HepG2 (cell line): ENCODE data around the gene SLC6A12. TPM values are rescaled to one million over a fixed set of nuclear protein-coding genes. Genes with fewer than 3 reads are reported as not detected.

Experiments used
- E2F5 ChIP-seq: sonication (generic); formaldehyde crosslinking; conservative IDR thresholded peaks from 2 replicates; pipeline ENCODE4 v1.4.0; 2020; ENCODE audit warnings: missing genetic modification reagents
- ETS1 ChIP-seq: sonication (generic); formaldehyde crosslinking; IDR thresholded peaks from 2 replicates; pipeline ENCODE4 v1.4.0; 2020; ENCODE audit warnings: missing genetic modification reagents
- GZF1 ChIP-seq: sonication (generic); formaldehyde crosslinking; IDR thresholded peaks from 2 replicates; pipeline ENCODE4 v1.5.1; 2020; ENCODE audit warnings: mild to moderate bottlenecking, missing genetic modification reagents
- KDM5B ChIP-seq: sonication (generic); formaldehyde crosslinking; IDR thresholded peaks from 2 replicates; pipeline ENCODE4 v1.4.0; 2020; ENCODE audit warnings: missing genetic modification reagents, mild to moderate bottlenecking, borderline replicate concordance
- NFE2L2 ChIP-seq: fragments of 150-350 bp; IDR thresholded peaks from 2 replicates; pipeline ENCODE4 v1.6.1; 2014; ENCODE audit warnings: low read length
- PHF8 ChIP-seq: sonication (generic); formaldehyde crosslinking; IDR thresholded peaks from 2 replicates; pipeline ENCODE4 v1.5.0; 2020; ENCODE audit warnings: missing genetic modification reagents
- USF2 ChIP-seq, 2 experiments: sonication (generic) in 1 of 2; formaldehyde crosslinking in 1 of 2; IDR thresholded peaks; 2 replicates each; pipeline versions ENCODE4 v1.5.1 to v1.6.1; 2011 to 2020; ENCODE audit warnings: borderline replicate concordance in 1 of 2, low read depth in 1 of 2, low read length in 1 of 2, mild to moderate bottlenecking in 1 of 2, missing genetic modification reagents in 1 of 2, moderate library complexity in 1 of 2
- ZBTB14 ChIP-seq: sonication (generic); formaldehyde crosslinking; IDR thresholded peaks from 2 replicates; pipeline ENCODE4 v1.4.0; 2020; ENCODE audit warnings: missing genetic modification reagents
- ZFP91 ChIP-seq: sonication (generic); formaldehyde crosslinking; IDR thresholded peaks from 2 replicates; pipeline ENCODE4 v1.9.0; 2022; ENCODE audit warnings: missing genetic modification reagents, mild to moderate bottlenecking, borderline replicate concordance
- ZNF263 ChIP-seq: sonication (generic); formaldehyde crosslinking; IDR thresholded peaks from 2 replicates; pipeline ENCODE4 v1.4.0; 2020; ENCODE audit warnings: missing genetic modification reagents
- ZNF414 ChIP-seq: sonication (generic); formaldehyde crosslinking; IDR thresholded peaks from 2 replicates; pipeline ENCODE4 v1.5.0; 2020; ENCODE audit warnings: missing genetic modification reagents
- ZNF451 ChIP-seq: sonication (generic); formaldehyde crosslinking; IDR thresholded peaks from 2 replicates; pipeline ENCODE4 v1.5.0; 2020; ENCODE audit warnings: mild to moderate bottlenecking, missing genetic modification reagents
- ZNF879 ChIP-seq: sonication (generic); formaldehyde crosslinking; IDR thresholded peaks from 2 replicates; pipeline ENCODE4 v1.8.1; 2023; ENCODE audit warnings: missing genetic modification reagents
- polyA plus RNA-seq, 8 experiments: library from polyadenylated mRNA; depleted of rRNA in 3 of 8; stranded (reverse) in 7 of 8; unstranded in 1 of 8; fragments of >200 nt; fragmentation: Illumina TruSeq in 4 of 8; extraction: Trizol in 4 of 8; gene quantifications; 2 replicates each; pipeline versions ENCODE4 v1.2.1 to v1.2.3, GENCODE V29; 2011 to 2016; ENCODE audit warnings: low read depth in 4 of 8, missing spikeins in 1 of 8, mixed read lengths in 1 of 8; ENCODE audit not compliant: insufficient read depth in 1 of 8
- total RNA-seq, 5 experiments: library from RNA; depleted of rRNA; stranded (reverse); fragments of >200 nt; fragmentation: Illumina TruSeq; extraction: Trizol; gene quantifications; 2 replicates each; pipeline ENCODE4 v1.2.3, GENCODE V29; 2016; ENCODE audit warnings: low read depth in 1 of 5

Gene SLC6A12
- total and polyA plus RNA-seq, 2 of the 13 experiments (the other 11 are each of a cell fraction or from before 2014, with no cell fraction given) = 3.7 to 18.8 TPM

GRCh38 chr12:188910-189621 is 24.9 kb downstream of the SLC6A12 start (continued):
- TF ChIP-seq ZNF263 (0 out of 2 replicates have a peak, but pooled peaks have one; percentile 37), ZNF879 (CRISPR knock-in tag) (no peak), ZNF451 (CRISPR knock-in tag) (peak; percentile 45; the same call in 1 of the 2 replicates), PHF8 (CRISPR knock-in tag) (no peak), ETS1 (no peak), ZNF414 (CRISPR knock-in tag) (peak; percentile 59; the same call in 1 of the 2 replicates), USF2 (IDR thresholded peaks at IDR 0.05; ENCODE audit: low read depth, low read length) (no peak), USF2 (CRISPR knock-in tag; IDR thresholded peaks at IDR 0.05; ENCODE audit: borderline replicate concordance) (no peak), KDM5B (CRISPR knock-in tag) (peak; percentile 73; the same call in 1 of the 2 replicates), NFE2L2 (no peak), ZFP91 (CRISPR knock-in tag) (0 out of 2 replicates have a peak, but pooled peaks have one; percentile 35), ZBTB14 (CRISPR knock-in tag) (peak; percentile 98), GZF1 (CRISPR knock-in tag) (no peak), E2F5 (0 out of 2 replicates have a peak, but pooled peaks have one; percentile 22)
